ENCODE results near the gene ZNF385C. TPM values are rescaled to one million over a fixed set of nuclear protein-coding genes. Genes with fewer than 3 reads are reported as not detected.

Gene ZNF385C
- total and polyA plus RNA-seq, 2 donors: 0.65 to 1.2 TPM

DNA sequence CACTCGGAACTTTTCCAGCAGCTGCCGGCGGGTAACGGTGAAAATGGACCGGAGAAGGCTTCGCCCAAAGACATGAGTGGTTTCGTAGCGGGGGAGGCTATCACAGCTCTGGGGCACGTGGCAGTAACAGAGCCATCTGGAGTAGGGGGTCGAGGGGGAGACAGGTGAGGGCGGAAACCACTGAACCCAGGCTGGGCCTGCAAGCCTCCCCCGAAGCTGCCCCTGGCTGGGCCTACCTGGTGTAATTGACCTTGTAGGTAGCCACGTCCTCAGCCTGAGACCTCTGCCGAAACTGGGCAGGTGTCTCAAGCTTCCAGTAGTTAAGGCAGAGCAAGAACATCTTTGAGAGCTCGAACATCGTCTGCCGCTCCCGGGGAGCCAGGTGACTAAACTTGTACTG, 21.0 kb upstream of the ZNF385C start:
- Histone ChIP-seq H3K4me1 (ENCODE audit: insufficient read depth) (no peaks in the 10 kb centered on the region), H3K36me3 (ENCODE audit: insufficient read depth) (no peaks in the 10 kb centered on the region), H3K27ac (ENCODE audit: low read depth) (no peak overlapping the region), H3K4me3 (ENCODE audit: low read depth, low read length) (no peak overlapping the region)
- DNase-seq (ENCODE audit: extremely low spot score): no peak
- 91% methylated on average over 18 of the region's 18 CpGs for WGBS

DNA sequence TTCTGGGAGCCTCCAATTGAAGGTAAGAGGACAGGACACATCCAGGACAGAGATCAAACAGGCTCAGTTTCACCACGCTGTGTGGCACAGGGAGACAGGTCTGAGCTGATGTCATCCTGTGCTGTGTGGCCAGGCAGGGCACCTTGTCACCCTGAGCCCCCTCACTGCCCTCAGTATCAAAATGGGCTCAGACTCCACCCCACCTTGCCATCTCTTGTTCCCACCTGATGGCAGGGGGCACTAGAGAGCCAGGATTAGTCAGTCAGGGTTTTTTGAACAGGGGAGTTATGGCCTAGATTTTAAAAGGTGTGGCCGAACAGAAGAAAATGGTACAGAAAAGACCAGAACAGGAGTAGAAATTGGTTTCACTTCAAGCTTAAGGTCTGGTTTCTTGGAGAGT, 20.3 kb upstream of the ZNF385C start:
- Histone ChIP-seq H3K27ac (ENCODE audit: low read depth) (no peak overlapping the region), H3K4me3 (ENCODE audit: low read depth, low read length) (no peak overlapping the region), H3K36me3 (ENCODE audit: insufficient read depth) (no peaks in the 10 kb centered on the region), H3K4me1 (ENCODE audit: insufficient read depth) (no peaks in the 10 kb centered on the region)
- DNase-seq (ENCODE audit: extremely low spot score): no peak
- WGBS: 82% methylated on average over 2 of the region's 2 CpGs

DNA sequence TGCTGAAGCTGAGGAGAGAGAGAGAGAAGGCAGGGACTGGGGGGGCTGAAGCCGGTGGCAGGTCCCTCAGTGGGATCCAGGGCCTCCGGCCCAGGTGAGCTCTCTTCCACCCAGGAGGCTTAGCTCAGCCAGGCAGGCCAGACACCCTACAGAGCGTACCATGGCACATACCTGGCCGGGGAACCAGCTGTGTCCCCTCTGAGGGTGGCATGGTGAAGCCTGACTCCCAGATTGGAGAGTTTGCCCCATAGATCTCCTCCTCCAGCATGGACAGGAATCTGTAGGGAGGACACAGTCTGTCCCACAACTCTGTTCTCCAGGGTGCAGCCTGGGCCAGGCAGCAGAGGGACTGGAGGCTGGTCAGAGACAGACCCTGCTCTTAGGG, 19.8 kb upstream of the ZNF385C start:
- 91% methylated on average over 4 of the region's 4 CpGs for WGBS
- no peaks in the 10 kb centered on the region for H3K36me3 ChIP-seq (ENCODE audit: insufficient read depth)
- no peak for DNase-seq (ENCODE audit: extremely low spot score)
- no peaks in the 10 kb centered on the region for H3K4me1 ChIP-seq (ENCODE audit: insufficient read depth)
- no peak overlapping the region for H3K4me3 ChIP-seq (ENCODE audit: low read depth, low read length)
- no peak overlapping the region for H3K27ac ChIP-seq (ENCODE audit: low read depth)

DNA sequence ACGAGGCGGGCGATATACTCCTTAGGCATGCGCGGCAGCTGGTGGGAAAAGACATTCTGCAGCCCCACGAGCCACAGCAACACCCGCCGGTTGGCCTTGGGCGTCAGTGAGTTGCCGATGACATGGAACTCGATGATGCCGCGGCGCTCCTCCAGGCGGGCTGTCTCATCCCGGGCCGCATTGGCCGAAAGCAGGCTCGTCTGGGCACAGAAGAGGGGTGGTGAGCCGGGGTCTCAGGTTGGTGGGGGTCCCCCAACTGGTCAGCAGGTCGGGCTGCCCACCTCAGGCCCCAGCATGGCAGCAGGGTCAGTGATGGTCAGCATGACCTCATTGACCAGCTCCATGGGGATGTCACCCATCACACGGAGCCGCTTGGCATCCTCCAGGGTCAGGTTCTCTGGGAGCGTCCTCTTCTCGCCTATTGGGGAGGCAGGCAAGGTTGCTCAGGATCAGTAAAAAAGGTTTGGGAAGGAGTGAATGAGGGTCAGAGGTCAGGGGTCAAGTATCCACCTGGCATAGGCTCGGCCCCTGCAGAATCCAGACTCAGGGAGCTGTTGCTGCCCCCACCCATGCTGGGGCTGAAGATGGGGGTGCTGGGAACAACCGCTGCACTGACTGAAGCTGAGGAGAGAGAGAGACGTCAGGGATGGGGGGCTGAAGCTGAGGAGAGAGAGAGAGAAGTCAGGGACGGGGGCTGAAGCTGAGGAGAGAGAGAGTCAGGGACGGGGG, 19.3 kb upstream of the ZNF385C start:
- no peak for DNase-seq (ENCODE audit: extremely low spot score)
- WGBS: 84% methylated on average over 30 of the region's 30 CpGs
- Histone ChIP-seq H3K4me3 (ENCODE audit: low read depth, low read length) (no peak overlapping the region), H3K36me3 (ENCODE audit: insufficient read depth) (no peaks in the 10 kb centered on the region), H3K4me1 (ENCODE audit: insufficient read depth) (no peaks in the 10 kb centered on the region), H3K27ac (ENCODE audit: low read depth) (no peak overlapping the region)

DNA sequence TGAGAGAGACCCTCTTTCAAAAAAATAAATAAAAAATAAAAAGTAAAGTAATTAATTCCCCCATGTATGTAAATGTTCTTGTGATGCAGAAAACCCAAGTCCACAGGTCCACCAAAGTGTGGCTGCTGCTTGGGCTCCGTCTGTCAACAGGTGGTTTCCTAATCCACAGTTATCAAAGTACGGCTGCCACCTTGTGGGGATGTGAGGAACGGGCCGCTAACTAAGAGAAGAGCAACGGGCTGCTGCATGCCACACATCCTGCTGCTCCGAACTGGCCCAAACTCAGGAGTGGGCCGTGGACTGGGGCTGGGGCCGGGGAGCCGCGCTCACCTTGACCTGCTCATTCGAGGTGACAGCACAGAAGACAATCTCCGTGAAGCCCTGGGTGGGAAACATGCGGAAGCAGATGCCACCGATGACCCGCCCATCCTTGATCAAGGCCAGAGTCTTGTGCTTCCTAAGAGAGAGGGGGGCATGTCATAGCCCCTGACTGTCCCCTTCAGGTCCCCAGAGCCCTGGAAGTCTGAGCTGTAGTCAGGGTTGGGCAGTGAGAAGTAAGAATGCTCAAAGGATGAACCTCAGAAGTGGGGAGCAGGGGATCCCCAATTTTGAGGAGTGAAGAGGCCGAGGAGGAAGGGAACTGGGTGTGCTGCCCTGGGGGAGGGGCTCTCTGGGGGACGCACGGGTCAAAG, 18.6 kb upstream of the ZNF385C start:
- H3K36me3 ChIP-seq (ENCODE audit: insufficient read depth): no peaks in the 10 kb centered on the region
- H3K27ac ChIP-seq (ENCODE audit: low read depth): no peak overlapping the region
- WGBS: 33% methylated on average over 18 of the region's 18 CpGs
- H3K4me1 ChIP-seq (ENCODE audit: insufficient read depth): no peaks in the 10 kb centered on the region
- DNase-seq (ENCODE audit: extremely low spot score): peak; percentile 49
- no peak overlapping the region for H3K4me3 ChIP-seq (ENCODE audit: low read depth, low read length)

DNA sequence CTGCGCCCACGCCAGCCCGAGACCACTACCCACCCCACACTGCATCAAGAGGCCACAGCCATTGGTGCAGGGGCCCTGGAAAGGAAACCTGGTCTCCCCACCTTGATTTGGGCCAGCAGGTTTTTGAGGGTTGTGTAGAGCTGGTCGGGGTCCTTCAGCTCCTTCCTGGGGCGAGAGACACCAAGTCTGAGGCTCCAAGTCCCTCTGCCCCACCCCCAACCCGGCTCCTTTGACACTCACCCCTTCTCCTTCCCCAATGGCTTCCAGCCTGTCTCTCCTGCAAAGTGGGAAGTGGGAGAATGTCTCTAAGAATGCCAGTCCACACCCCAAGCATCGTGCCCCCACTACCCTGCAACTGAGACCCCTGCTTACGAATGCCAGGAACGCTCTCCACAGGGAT, 15.8 kb upstream of the ZNF385C start:
- H3K36me3 ChIP-seq (ENCODE audit: insufficient read depth): no peaks in the 10 kb centered on the region
- 92% methylated on average over 9 of the region's 9 CpGs for WGBS
- H3K4me3 ChIP-seq (ENCODE audit: low read depth, low read length): no peak overlapping the region
- no peaks in the 10 kb centered on the region for H3K4me1 ChIP-seq (ENCODE audit: insufficient read depth)
- no peak overlapping the region for H3K27ac ChIP-seq (ENCODE audit: low read depth)
- no peak for DNase-seq (ENCODE audit: extremely low spot score)

DNA sequence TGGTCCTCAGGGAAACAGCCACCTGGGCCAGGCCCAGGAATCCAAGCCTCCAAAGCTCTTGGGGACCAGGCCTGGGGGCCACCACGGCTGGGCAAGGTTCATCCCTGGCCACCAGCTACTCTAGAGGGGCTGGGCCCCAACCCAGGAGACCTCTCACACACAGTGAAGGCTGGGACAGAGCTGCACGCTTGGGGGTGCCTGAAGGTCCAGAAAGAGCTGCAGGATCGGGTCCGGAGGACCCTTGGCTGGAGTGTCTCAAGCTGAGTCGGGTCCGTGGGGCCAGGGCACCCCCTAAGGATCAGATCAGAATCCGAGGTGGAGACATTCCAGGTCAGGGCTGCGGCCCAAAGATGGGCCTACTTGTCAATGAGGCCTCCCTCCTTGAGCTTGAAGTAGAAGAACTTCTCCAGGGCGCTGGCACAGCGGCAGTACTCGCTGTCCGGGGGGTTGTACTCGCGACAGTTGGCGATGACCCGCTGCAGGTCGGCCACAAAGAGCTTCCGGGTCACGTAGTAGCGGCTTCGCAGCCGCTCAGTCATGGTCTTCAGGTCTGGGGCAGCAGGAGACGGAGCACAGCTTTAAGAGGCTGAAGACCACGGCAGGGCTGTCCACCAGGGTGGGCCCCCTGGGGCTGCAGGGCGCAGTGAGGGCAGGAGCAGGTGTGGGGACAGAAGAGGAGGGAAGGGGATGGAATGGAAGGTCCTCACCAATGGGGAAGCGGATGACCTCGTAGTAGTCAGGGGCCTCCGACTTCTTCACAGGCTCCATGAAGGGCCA, 15.2 kb upstream of the ZNF385C start:
- H3K27ac ChIP-seq (ENCODE audit: low read depth): peak overlapping the region; percentile 69
- no peak overlapping the region for H3K4me3 ChIP-seq (ENCODE audit: low read depth, low read length)
- H3K4me1 ChIP-seq (ENCODE audit: insufficient read depth): no peaks in the 10 kb centered on the region
- no peaks in the 10 kb centered on the region for H3K36me3 ChIP-seq (ENCODE audit: insufficient read depth)
- DNase-seq (ENCODE audit: extremely low spot score): no peak
- 88% methylated on average over 28 of the region's 28 CpGs for WGBS

DNA sequence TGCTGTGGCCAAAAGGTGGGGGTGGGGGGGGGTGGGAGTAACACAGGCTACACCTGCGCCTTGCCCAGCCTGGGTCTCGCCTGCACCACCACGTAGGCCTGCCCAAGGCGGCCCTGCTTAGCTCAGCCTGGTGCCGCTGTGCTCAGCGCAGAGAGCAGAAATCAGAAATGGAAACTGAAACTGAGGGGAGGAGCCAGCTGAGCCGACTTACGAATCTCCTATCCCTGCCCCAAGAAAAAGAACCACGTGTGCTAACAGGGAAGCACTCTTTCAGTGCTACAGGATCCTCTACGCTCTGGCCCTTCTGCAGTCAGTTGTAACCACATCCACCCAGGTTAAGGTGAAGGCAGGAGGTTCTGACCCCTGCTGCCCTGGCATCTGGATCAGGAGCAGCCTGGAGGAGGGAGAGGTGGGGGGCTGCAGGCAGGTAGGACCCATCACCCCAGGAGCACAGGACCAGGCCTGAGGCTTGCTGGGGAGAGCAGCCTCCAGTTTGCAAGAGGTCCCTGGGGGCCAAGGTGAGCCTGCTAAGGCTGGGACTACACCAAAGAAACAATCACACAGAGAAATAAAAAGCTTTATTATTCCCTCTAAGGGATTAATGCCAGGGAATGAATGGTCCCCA, 14.4 kb upstream of the ZNF385C start, which contains the start of gene DHX58:
TSS of gene DHX58 (minus strand) at position 163 of the 625 bp plus-strand sequence. CDS start 822 bp downstream, outside the sequence.
- no peaks in the 10 kb centered on the region for H3K4me1 ChIP-seq (ENCODE audit: insufficient read depth)
- peak; percentile 59 for DNase-seq (ENCODE audit: extremely low spot score)
- WGBS: 4% methylated on average over 10 of the region's 10 CpGs
- peak within 1 kb of the TSS; percentile 57 for H3K4me3 ChIP-seq (ENCODE audit: low read depth, low read length)
- H3K27ac ChIP-seq (ENCODE audit: low read depth): peak within 1 kb of the TSS; percentile 81
- H3K36me3 ChIP-seq (ENCODE audit: insufficient read depth): no peaks in the 10 kb centered on the region

DNA sequence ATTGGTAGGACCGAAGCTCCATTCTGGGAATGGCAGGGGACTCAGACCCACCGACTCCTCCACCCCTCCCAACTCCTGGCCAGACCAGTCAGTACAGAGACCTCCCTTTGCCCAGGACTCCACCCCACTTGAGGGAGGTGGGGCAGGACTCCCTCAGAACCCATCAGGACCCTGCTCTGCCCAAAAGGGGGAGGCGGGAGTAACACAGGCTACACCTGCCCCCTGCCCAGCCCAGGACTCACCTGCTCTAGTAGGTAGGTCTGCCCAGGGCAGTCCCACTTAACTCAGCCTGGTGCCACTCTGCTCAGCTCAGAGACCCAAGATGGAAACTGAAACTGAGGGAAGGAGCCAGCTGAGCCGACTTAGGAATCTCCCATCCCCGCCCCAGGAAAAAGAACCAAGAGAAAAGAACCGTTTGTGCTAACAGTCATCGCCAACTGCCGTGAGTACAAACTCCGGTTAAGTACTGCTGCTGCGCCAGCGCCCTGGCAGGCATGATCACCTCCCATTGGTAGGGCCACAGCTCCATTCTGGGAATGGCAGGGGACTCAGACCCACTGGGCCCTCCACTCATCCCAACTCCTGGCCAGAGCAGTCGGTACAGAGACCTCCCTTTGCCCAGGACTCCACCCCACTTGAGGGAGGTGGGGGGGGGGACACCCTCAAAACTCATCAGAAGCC, 13.7 kb upstream of the ZNF385C start:
- Histone ChIP-seq H3K4me1 (ENCODE audit: insufficient read depth) (no peaks in the 10 kb centered on the region), H3K4me3 (ENCODE audit: low read depth, low read length) (peak overlapping the region; percentile 57), H3K36me3 (ENCODE audit: insufficient read depth) (no peaks in the 10 kb centered on the region), H3K27ac (ENCODE audit: low read depth) (peak overlapping the region; percentile 81)
- WGBS: 21% methylated on average over 12 of the region's 12 CpGs
- no peak for DNase-seq (ENCODE audit: extremely low spot score)

DNA sequence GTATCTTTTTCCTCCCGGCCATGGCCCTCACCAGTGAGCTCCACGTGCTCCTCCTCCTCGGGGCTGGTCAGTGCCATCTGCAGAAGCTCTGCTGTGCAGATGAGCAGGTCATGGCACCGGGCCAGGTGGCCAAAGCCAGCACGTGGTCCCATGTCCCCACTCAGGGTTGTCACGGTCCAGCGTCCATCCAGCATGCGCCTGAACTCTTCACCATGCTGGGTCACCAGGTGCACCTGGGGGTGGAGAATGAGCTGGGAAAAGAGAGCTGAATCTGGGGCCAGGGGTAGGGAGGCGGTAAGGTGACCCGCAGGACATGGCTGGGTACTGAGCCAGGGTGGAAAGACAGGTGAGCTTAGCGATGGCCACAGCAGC, 13.0 kb upstream of the ZNF385C start:
- Histone ChIP-seq H3K4me1 (ENCODE audit: insufficient read depth) (no peaks in the 10 kb centered on the region), H3K4me3 (ENCODE audit: low read depth, low read length) (no peak overlapping the region), H3K36me3 (ENCODE audit: insufficient read depth) (no peaks in the 10 kb centered on the region), H3K27ac (ENCODE audit: low read depth) (no peak overlapping the region)
- WGBS: 83% methylated on average over 11 of the region's 11 CpGs
- no peak for DNase-seq (ENCODE audit: extremely low spot score)

DNA sequence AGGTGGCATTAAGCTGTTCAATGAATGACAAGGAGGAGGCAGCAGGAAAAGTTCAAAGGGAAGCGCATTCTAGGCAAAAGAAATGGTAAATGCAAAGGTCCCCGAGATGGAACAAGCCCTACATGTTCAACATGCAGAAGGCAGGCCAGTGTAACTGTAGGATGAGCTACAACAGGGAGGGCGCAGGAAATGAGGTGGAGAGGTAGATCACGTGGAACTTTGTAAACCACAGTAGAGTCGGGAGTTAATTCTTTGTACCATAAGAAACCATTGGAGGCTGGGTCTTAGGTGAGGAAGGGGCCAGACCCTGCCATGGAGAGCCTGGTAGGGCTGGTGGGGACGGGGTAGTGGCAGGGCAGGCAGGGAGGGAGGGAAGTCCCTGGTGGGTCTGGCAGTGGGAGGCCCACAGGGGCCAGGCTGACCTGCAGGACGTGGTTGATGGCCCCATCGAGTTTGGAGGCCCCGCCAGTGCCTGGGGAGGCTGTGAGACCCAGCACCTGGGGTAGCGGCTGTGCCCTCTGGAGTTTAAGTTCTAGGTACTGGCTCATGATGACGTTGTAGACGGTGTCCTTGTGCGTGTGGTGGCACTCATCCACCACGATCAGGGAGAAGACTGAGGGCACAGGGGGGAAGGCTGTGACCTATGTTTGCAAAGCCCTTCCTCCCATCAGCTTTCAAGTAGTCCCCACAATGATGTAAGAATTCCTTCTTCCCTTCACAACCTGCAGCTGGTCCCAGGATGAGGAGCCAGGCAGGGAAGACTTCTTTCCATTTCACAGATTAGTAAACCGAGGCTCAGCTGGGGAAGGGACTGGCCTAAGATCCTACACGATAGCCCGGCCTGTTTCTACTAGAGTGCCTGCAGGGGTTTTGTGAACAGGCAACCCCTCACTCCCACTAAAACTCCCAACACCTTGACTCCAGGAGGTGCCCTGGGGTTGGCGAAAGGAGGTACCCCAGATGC, 12.3 kb upstream of the ZNF385C start:
- no peak overlapping the region for H3K27ac ChIP-seq (ENCODE audit: low read depth)
- no peaks in the 10 kb centered on the region for H3K36me3 ChIP-seq (ENCODE audit: insufficient read depth)
- WGBS: 92% methylated on average over 18 of the region's 18 CpGs
- no peak for DNase-seq (ENCODE audit: extremely low spot score)
- no peak overlapping the region for H3K4me3 ChIP-seq (ENCODE audit: low read depth, low read length)
- H3K4me1 ChIP-seq (ENCODE audit: insufficient read depth): no peaks in the 10 kb centered on the region

DNA sequence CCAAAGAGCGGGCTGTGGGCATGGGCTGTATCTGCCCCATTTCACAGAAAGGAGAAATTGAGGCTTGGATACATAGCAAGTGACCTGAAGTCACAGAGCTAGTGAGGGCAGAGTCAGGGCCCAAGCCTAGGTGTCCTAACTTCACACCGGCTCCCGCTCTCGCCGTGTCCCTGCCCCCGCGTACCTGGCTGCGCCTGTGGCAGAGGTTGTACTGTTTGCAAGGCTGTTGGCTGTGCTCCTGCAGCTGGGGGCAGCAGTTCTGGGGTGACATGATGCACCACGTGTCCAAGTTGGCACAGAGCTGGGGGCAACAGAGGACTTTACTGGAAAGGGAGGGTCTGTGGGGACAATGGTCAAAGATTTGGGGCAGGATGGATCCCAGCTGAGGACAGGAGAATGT, 10.8 kb upstream of the ZNF385C start:
- 90% methylated on average over 9 of the region's 9 CpGs for WGBS
- no peaks in the 10 kb centered on the region for H3K4me1 ChIP-seq (ENCODE audit: insufficient read depth)
- no peaks in the 10 kb centered on the region for H3K36me3 ChIP-seq (ENCODE audit: insufficient read depth)
- DNase-seq (ENCODE audit: extremely low spot score): no peak
- no peak overlapping the region for H3K27ac ChIP-seq (ENCODE audit: low read depth)
- H3K4me3 ChIP-seq (ENCODE audit: low read depth, low read length): no peak overlapping the region

Measured in urinary bladder (tissue), 4 donors.